Uterus (tissue), 4 donors: ENCODE results near the gene RAPGEF6. TPM values are rescaled to one million over a fixed set of nuclear protein-coding genes. Genes with fewer than 3 reads are reported as not detected.

Experiments
- DNase-seq, 2 donors: peaks; one replicate each; pipeline ENCODE4 v3.0.0-alpha.2; 2019 to 2020
- H3K27ac ChIP-seq, 2 donors: fragments of 200-600 bp; sonication (generic); 1 replicate in 1 of 2; 2 replicates in 1 of 2; pipeline ENCODE4 v1.5.1; 2016 to 2018
- H3K27me3 ChIP-seq, 2 donors: fragments of 200-600 bp; sonication (generic); one replicate each; pipeline ENCODE4 v1.5.1; 2018 to 2019; ENCODE audit warnings: control low read depth in 1 of 2
- H3K36me3 ChIP-seq, 2 donors: fragments of 200-600 bp; sonication (generic); one replicate each; pipeline ENCODE4 v1.5.1; 2019; ENCODE audit warnings: control low read depth in 1 of 2
- H3K4me1 ChIP-seq, 2 donors: fragments of 200-600 bp; sonication (generic); one replicate each; pipeline ENCODE4 v1.5.1; 2018 to 2019; ENCODE audit warnings: control low read depth in 1 of 2
- H3K4me3 ChIP-seq, 2 donors: fragments of 200-600 bp; sonication (generic); 1 replicate in 1 of 2; 2 replicates in 1 of 2; pipeline ENCODE4 v1.5.1; 2018 to 2019; ENCODE audit warnings: mild to moderate bottlenecking in 1 of 2
- H3K9me3 ChIP-seq, 2 donors: fragments of 200-600 bp; sonication (generic); one replicate each; pipeline ENCODE4 v1.5.1; 2019; ENCODE audit warnings: control low read depth in 1 of 2
- CTCF ChIP-seq, 4 experiments: fragments of 200-600 bp in 2 of 4; fragments of 450-650 bp in 2 of 4; sonication (generic) in 2 of 4; IDR thresholded peaks; one replicate each; pipeline ENCODE4 v1.5.1; 2016 to 2019; ENCODE audit warnings: antibody characterized with exemption in 4 of 4, mild to moderate bottlenecking in 2 of 4, moderate library complexity in 1 of 4
- POLR2A ChIP-seq, 2 donors: fragments of 450-650 bp; IDR thresholded peaks; one replicate each; pipeline ENCODE4 v1.6.1; 2016; ENCODE audit warnings: antibody characterized with exemption in 2 of 2, mild to moderate bottlenecking in 1 of 2, moderate library complexity in 1 of 2
- intact Hi-C: fragments of 100-400 bp; cut with DNase I; formaldehyde crosslinking; loops from one replicate; pipeline ENCODE4 v1.15.1; 2023; ENCODE audit warnings: low total_unique reads
- total RNA-seq, 4 donors: library from RNA; depleted of rRNA in 3 of 4; stranded (reverse); fragments of >200 nt in 3 of 4; gene quantifications; one replicate each; pipeline versions ENCODE4 v1.1.0 to v1.2.4, GENCODE V29; 2014 to 2023
- donor health status: DM: yes; HTN: yes; CAD: no.

RAPGEF6 gene
- total RNA-seq, 4 donors from 2014 or later = 11.8 to 36.8 (median 23.4) TPM

DNA sequence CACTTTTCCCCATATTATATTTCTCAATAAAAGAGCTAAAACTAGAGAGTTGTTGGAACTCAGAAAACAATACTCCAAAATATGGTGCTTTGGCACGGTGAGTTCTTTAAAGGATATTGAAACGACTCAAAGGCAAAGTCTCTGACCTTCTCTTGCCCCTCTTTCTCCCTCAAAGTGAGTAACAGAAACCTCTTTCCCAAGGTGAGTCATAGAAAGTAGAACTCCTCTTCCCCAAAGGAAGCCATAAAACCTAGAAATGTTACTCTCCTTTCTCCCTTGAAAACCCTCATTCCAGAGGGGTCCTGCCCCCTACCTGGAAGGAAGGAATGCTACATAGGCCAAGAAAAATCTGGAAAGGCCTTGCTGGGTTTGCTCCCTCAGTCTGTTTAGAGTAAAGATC, 47.5 kb downstream of the RAPGEF6 start:
- no peaks in the 10 kb centered on the region for H3K4me1 ChIP-seq
- intact Hi-C loops = loop anchor here (5.0 kb wide), 1 partner anchor 475 kb away; the partner anchor contains the start of gene IL3
- no peak for TF ChIP-seq CTCF (IDR thresholded peaks at IDR 0.05)
- TF ChIP-seq POLR2A (IDR thresholded peaks at IDR 0.05) = no peak
- H3K36me3 ChIP-seq = no peaks in the 10 kb centered on the region
- DNase-seq = no peak
- H3K4me3 ChIP-seq = no peak overlapping the region
- no peaks in the 10 kb centered on the region for H3K27me3 ChIP-seq
- H3K9me3 ChIP-seq = no peaks in the 10 kb centered on the region
- H3K27ac ChIP-seq = no peak overlapping the region

- Histone ChIP-seq H3K4me1 (no peaks in the 10 kb centered on the region), H3K27me3 (no peaks in the 10 kb centered on the region), H3K27ac (no peak overlapping the region), H3K36me3 (no peaks in the 10 kb centered on the region), H3K4me3 (no peak overlapping the region), H3K9me3 (no peaks in the 10 kb centered on the region)
- intact Hi-C loops = no loop called here
- DNase-seq = no peak
- TF ChIP-seq CTCF (IDR thresholded peaks at IDR 0.05) (no peak), POLR2A (IDR thresholded peaks at IDR 0.05) (no peak)
Observed at GRCh38 chr5:131581702-131582101, 53.3 kb downstream of the RAPGEF6 start.

DNA sequence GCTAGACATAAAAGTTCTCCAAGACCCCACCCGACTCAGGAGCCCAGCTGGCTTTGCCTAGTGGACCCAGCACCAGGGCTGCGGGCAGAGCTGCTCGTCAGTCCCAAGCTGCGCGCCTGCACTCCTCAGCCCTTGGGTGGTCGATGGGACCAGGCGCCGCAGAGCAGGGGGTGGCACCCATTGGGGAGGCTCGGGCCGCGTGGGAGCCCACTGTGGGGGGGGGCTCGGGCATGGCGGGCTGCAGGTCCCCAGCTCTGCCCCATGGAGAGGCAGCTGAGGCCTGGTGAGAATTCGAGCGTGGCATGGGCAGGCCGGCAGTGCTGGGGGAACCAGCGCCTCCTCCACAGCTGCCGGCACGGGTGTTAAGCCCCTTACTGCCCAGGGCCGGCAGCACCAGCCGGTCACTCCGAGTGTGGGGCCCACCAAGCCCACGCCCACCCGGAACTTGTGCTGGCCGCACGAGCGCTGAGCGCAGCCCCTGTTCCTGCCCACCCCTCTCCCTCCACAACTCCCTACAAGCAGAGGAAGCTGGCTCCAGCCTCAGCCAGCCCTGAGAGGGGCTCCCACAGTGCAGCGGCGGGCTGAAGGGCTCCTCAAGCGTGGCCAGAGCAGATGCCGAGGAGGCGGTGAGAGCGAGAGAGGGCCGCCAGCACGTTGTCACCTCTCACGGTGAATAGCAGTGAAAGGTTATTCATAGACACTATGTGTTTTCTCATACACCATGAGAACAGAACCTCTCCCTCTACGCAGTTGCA, 54.9 kb downstream of the RAPGEF6 start:
- no peaks in the 10 kb centered on the region for H3K27me3 ChIP-seq
- no peak overlapping the region for H3K27ac ChIP-seq
- no peaks in the 10 kb centered on the region for H3K9me3 ChIP-seq
- TF ChIP-seq CTCF (IDR thresholded peaks at IDR 0.05) = no peak
- TF ChIP-seq POLR2A (IDR thresholded peaks at IDR 0.05) = no peak
- H3K36me3 ChIP-seq = no peaks in the 10 kb centered on the region
- intact Hi-C loops = no loop called here
- no peaks in the 10 kb centered on the region for H3K4me1 ChIP-seq
- no peak overlapping the region for H3K4me3 ChIP-seq
- DNase-seq = no peak

DNA sequence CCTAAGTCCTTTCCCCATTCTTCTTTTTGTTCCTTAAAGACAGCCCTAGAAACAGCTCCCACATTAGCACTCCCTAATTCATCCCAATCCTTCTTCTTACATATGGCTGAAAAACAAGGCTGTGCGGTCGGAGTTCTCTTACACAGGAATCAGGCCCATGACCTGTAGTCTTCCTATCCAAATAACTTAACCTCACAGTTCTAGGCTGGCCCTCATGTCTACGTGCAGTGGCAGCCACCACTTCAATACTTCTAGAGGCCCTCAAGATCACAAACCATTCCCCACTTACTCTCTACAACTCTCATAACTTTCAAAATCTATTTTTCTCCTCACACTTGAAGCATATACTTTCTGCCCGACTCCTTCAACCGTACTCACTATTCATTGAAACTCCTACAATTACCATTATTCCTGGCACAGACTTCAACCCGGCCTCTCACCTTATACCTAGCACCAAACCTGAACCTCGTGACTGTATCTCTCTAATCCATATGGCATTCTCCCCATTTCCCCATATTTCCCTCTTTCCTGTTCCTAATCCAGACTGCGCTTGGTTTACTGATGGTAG, 59.3 kb downstream of the RAPGEF6 start:
- Histone ChIP-seq H3K27me3 (no peaks in the 10 kb centered on the region), H3K9me3 (no peaks in the 10 kb centered on the region), H3K4me1 (no peaks in the 10 kb centered on the region), H3K27ac (no peak overlapping the region), H3K4me3 (no peak overlapping the region), H3K36me3 (no peaks in the 10 kb centered on the region)
- no peak for DNase-seq
- intact Hi-C loops = no loop called here
- TF ChIP-seq CTCF (IDR thresholded peaks at IDR 0.05) (no peak), POLR2A (IDR thresholded peaks at IDR 0.05) (no peak)

GRCh38 chr5:131571669-131572168, 63.3 kb downstream of the RAPGEF6 start:
- intact Hi-C loops = no loop called here
- no peak for TF ChIP-seq CTCF (IDR thresholded peaks at IDR 0.05)
- no peak for TF ChIP-seq POLR2A (IDR thresholded peaks at IDR 0.05)
- Histone ChIP-seq H3K9me3 (no peaks in the 10 kb centered on the region), H3K4me3 (no peak overlapping the region), H3K27me3 (no peaks in the 10 kb centered on the region), H3K27ac (no peak overlapping the region), H3K36me3 (no peaks in the 10 kb centered on the region), H3K4me1 (no peaks in the 10 kb centered on the region)
- DNase-seq = no peak
